HEK293 (cell line): ENCODE data around the gene CIRBP.

Experiments
- BCL11B ChIP-seq: fragments of 450-650 bp; formaldehyde crosslinking; IDR thresholded peaks from 2 replicates; pipeline ENCODE4 v1.5.1; 2016; ENCODE audit warnings: low read depth, missing biosample characterization, missing genetic modification characterization
- OVOL3 ChIP-seq: fragments of 450-650 bp; formaldehyde crosslinking; IDR thresholded peaks from 2 replicates; pipeline ENCODE4 v1.5.1; 2016; ENCODE audit warnings: missing biosample characterization, missing genetic modification characterization
- SETDB1 ChIP-seq: IDR thresholded peaks from one replicate; pipeline ENCODE4 v1.6.1; 2017; ENCODE audit warnings: mild to moderate bottlenecking, low read length, moderate library complexity, mixed read lengths; ENCODE audit not compliant: insufficient read length
- ZBTB49 ChIP-seq: fragments of 450-650 bp; formaldehyde crosslinking; IDR thresholded peaks from 2 replicates; pipeline ENCODE4 v1.5.1; 2016; ENCODE audit warnings: missing biosample characterization, missing genetic modification characterization, low read depth
- ZNF184 ChIP-seq: fragments of 450-650 bp; IDR thresholded peaks from 2 replicates; pipeline ENCODE4 v1.5.1; 2018; ENCODE audit warnings: missing biosample characterization, mild to moderate bottlenecking, missing genetic modification characterization
- ZNF561 ChIP-seq: fragments of 450-650 bp; IDR thresholded peaks from 2 replicates; pipeline ENCODE4 v1.5.1; 2018; ENCODE audit warnings: missing biosample characterization, missing genetic modification characterization, borderline replicate concordance
- ZNF658 ChIP-seq: fragments of 450-650 bp; formaldehyde crosslinking; IDR thresholded peaks from 2 replicates; pipeline ENCODE4; 2016; ENCODE audit warnings: missing biosample characterization, missing genetic modification characterization
- ZNF664 ChIP-seq: fragments of 450-650 bp; formaldehyde crosslinking; IDR thresholded peaks from 2 replicates; pipeline ENCODE4 v1.5.1; 2016; ENCODE audit warnings: missing biosample characterization, missing genetic modification characterization
- ZNF677 ChIP-seq: fragments of 450-650 bp; IDR thresholded peaks from 2 replicates; pipeline ENCODE4 v1.5.0; 2018; ENCODE audit warnings: missing biosample characterization, mild to moderate bottlenecking, missing genetic modification characterization, moderate library complexity
- ZNF704 ChIP-seq: fragments of 450-650 bp; formaldehyde crosslinking; IDR thresholded peaks from 2 replicates; pipeline ENCODE4 v1.5.1; 2016; ENCODE audit warnings: missing biosample characterization, missing genetic modification characterization
- ZNF747 ChIP-seq: fragments of 450-650 bp; formaldehyde crosslinking; IDR thresholded peaks from 2 replicates; pipeline ENCODE4 v1.5.1; 2016; ENCODE audit warnings: missing biosample characterization, missing genetic modification characterization
- ZSCAN4 ChIP-seq: fragments of 450-650 bp; formaldehyde crosslinking; IDR thresholded peaks from 2 replicates; pipeline ENCODE4 v1.5.1; 2017; ENCODE audit warnings: missing biosample characterization, missing genetic modification characterization
- TF ChIP-seq, protein P1 (sequence below): fragments of 450-650 bp; IDR thresholded peaks from 2 replicates; pipeline ENCODE4 v1.5.1; 2018; ENCODE audit warnings: missing biosample characterization, missing genetic modification characterization
- TF ChIP-seq, protein P2 (sequence below): fragments of 450-650 bp; formaldehyde crosslinking; conservative IDR thresholded peaks from 2 replicates; pipeline ENCODE4 v1.5.1; 2016; ENCODE audit warnings: low read depth, missing biosample characterization, missing genetic modification characterization
- TF ChIP-seq, protein P3 (sequence below): fragments of 450-650 bp; formaldehyde crosslinking; IDR thresholded peaks from 2 replicates; pipeline ENCODE4 v1.5.1; 2016; ENCODE audit warnings: missing biosample characterization, missing genetic modification characterization
- TF ChIP-seq, protein P4 (sequence below): fragments of 450-650 bp; formaldehyde crosslinking; IDR thresholded peaks from 2 replicates; pipeline ENCODE4 v1.5.1; 2017; ENCODE audit warnings: missing biosample characterization, missing genetic modification characterization
- TF ChIP-seq, protein P5 (sequence below): fragments of 450-650 bp; formaldehyde crosslinking; IDR thresholded peaks from 2 replicates; pipeline ENCODE4 v1.5.1; 2017; ENCODE audit warnings: missing biosample characterization, missing genetic modification characterization
- TF ChIP-seq, protein P6 (sequence below): fragments of 450-650 bp; formaldehyde crosslinking; IDR thresholded peaks from 2 replicates; pipeline ENCODE4 v1.5.1; 2016; ENCODE audit warnings: missing biosample characterization, missing genetic modification characterization
- TF ChIP-seq, protein P7 (sequence below): fragments of 450-650 bp; formaldehyde crosslinking; IDR thresholded peaks from 2 replicates; pipeline ENCODE4 v1.5.1; 2016; ENCODE audit warnings: missing biosample characterization, missing genetic modification characterization

Gene CIRBP

DNA sequence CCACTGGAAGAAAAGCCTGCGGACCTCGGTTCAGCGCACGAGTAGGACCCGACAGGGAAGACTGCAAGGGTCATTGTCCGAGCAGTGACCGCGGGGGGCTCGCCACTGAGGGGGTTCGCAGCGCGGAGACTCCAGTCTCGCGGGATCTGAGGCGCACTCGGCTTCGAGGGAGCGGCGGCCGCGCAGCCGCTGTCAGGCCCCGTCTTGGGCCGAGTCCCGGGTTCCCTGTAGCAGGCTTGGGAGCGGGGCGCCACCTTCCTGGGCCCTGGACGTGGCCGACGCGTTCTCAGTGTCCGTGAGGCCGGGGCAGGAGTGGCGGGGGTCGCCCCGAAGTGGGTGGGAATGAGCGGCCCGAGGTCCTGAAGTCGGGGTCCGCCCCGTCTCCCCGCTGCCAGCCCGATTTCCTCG, 5.7 kb downstream of the CIRBP start (continued):
- TF ChIP-seq ZNF658 (tag by site-specific recombination): no peak
- TF ChIP-seq OVOL3: no peak
- TF ChIP-seq, protein P1, sequence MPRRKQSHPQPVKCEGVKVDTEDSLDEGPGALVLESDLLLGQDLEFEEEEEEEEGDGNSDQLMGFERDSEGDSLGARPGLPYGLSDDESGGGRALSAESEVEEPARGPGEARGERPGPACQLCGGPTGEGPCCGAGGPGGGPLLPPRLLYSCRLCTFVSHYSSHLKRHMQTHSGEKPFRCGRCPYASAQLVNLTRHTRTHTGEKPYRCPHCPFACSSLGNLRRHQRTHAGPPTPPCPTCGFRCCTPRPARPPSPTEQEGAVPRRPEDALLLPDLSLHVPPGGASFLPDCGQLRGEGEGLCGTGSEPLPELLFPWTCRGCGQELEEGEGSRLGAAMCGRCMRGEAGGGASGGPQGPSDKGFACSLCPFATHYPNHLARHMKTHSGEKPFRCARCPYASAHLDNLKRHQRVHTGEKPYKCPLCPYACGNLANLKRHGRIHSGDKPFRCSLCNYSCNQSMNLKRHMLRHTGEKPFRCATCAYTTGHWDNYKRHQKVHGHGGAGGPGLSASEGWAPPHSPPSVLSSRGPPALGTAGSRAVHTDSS (tag by site-specific recombination): no peak
- TF ChIP-seq ZBTB49 (tag by site-specific recombination): no peak
- no peak for TF ChIP-seq ZNF747
- peak; percentile 41; the same call in 1 of the 2 replicates for TF ChIP-seq ZSCAN4 (tag by site-specific recombination)
- TF ChIP-seq, protein P2, sequence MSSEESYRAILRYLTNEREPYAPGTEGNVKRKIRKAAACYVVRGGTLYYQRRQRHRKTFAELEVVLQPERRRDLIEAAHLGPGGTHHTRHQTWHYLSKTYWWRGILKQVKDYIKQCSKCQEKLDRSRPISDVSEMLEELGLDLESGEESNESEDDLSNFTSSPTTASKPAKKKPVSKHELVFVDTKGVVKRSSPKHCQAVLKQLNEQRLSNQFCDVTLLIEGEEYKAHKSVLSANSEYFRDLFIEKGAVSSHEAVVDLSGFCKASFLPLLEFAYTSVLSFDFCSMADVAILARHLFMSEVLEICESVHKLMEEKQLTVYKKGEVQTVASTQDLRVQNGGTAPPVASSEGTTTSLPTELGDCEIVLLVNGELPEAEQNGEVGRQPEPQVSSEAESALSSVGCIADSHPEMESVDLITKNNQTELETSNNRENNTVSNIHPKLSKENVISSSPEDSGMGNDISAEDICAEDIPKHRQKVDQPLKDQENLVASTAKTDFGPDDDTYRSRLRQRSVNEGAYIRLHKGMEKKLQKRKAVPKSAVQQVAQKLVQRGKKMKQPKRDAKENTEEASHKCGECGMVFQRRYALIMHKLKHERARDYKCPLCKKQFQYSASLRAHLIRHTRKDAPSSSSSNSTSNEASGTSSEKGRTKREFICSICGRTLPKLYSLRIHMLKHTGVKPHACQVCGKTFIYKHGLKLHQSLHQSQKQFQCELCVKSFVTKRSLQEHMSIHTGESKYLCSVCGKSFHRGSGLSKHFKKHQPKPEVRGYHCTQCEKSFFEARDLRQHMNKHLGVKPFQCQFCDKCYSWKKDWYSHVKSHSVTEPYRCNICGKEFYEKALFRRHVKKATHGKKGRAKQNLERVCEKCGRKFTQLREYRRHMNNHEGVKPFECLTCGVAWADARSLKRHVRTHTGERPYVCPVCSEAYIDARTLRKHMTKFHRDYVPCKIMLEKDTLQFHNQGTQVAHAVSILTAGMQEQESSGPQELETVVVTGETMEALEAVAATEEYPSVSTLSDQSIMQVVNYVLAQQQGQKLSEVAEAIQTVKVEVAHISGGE (tag by site-specific recombination): 0 out of 2 replicates have a peak, but pooled peaks have one; percentile 33
- TF ChIP-seq ZNF704 (tag by site-specific recombination): no peak
- TF ChIP-seq ZNF677 (tag by site-specific recombination): no peak
- TF ChIP-seq, protein P3, sequence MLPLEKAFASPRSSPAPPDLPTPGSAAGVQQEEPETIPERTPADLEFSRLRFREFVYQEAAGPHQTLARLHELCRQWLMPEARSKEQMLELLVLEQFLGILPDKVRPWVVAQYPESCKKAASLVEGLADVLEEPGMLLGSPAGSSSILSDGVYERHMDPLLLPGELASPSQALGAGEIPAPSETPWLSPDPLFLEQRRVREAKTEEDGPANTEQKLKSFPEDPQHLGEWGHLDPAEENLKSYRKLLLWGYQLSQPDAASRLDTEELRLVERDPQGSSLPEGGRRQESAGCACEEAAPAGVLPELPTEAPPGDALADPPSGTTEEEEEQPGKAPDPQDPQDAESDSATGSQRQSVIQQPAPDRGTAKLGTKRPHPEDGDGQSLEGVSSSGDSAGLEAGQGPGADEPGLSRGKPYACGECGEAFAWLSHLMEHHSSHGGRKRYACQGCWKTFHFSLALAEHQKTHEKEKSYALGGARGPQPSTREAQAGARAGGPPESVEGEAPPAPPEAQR: no peak
- TF ChIP-seq ZNF561 (tag by site-specific recombination): no peak
- TF ChIP-seq, protein P4, sequence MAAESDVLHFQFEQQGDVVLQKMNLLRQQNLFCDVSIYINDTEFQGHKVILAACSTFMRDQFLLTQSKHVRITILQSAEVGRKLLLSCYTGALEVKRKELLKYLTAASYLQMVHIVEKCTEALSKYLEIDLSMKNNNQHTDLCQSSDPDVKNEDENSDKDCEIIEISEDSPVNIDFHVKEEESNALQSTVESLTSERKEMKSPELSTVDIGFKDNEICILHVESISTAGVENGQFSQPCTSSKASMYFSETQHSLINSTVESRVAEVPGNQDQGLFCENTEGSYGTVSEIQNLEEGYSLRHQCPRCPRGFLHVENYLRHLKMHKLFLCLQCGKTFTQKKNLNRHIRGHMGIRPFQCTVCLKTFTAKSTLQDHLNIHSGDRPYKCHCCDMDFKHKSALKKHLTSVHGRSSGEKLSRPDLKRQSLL: 0 out of 2 replicates have a peak, but pooled peaks have one; percentile 13
- TF ChIP-seq, protein P5, sequence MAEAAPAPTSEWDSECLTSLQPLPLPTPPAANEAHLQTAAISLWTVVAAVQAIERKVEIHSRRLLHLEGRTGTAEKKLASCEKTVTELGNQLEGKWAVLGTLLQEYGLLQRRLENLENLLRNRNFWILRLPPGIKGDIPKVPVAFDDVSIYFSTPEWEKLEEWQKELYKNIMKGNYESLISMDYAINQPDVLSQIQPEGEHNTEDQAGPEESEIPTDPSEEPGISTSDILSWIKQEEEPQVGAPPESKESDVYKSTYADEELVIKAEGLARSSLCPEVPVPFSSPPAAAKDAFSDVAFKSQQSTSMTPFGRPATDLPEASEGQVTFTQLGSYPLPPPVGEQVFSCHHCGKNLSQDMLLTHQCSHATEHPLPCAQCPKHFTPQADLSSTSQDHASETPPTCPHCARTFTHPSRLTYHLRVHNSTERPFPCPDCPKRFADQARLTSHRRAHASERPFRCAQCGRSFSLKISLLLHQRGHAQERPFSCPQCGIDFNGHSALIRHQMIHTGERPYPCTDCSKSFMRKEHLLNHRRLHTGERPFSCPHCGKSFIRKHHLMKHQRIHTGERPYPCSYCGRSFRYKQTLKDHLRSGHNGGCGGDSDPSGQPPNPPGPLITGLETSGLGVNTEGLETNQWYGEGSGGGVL (tag by site-specific recombination): peak; percentile 52
- TF ChIP-seq, protein P6, sequence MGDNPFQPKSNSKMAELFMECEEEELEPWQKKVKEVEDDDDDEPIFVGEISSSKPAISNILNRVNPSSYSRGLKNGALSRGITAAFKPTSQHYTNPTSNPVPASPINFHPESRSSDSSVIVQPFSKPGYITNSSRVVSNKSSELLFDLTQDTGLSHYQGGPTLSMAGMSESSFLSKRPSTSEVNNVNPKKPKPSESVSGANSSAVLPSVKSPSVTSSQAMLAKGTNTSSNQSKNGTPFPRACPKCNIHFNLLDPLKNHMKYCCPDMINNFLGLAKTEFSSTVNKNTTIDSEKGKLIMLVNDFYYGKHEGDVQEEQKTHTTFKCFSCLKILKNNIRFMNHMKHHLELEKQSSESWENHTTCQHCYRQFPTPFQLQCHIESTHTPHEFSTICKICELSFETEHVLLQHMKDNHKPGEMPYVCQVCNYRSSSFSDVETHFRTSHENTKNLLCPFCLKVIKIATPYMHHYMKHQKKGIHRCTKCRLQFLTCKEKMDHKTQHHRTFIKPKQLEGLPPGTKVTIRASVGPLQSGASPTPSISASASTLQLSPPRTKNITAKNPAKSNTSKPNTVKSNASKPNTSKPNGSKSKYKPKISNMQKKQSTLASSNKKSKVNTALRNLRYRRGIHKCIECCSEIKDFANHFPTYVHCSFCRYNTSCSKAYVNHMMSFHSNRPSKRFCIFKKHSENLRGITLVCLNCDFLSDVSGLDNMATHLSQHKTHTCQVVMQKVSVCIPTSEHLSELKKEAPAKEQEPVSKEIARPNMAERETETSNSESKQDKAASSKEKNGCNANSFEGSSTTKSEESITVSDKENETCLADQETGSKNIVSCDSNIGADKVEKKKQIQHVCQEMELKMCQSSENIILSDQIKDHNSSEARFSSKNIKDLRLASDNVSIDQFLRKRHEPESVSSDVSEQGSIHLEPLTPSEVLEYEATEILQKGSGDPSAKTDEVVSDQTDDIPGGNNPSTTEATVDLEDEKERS: no peak
- TF ChIP-seq ZNF664 (tag by site-specific recombination): no peak
- no peak for TF ChIP-seq SETDB1
- TF ChIP-seq, protein P7, sequence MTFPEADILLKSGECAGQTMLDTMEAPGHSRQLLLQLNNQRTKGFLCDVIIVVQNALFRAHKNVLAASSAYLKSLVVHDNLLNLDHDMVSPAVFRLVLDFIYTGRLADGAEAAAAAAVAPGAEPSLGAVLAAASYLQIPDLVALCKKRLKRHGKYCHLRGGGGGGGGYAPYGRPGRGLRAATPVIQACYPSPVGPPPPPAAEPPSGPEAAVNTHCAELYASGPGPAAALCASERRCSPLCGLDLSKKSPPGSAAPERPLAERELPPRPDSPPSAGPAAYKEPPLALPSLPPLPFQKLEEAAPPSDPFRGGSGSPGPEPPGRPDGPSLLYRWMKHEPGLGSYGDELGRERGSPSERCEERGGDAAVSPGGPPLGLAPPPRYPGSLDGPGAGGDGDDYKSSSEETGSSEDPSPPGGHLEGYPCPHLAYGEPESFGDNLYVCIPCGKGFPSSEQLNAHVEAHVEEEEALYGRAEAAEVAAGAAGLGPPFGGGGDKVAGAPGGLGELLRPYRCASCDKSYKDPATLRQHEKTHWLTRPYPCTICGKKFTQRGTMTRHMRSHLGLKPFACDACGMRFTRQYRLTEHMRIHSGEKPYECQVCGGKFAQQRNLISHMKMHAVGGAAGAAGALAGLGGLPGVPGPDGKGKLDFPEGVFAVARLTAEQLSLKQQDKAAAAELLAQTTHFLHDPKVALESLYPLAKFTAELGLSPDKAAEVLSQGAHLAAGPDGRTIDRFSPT (tag by site-specific recombination): no peak
- peak; percentile 64; the same call in 1 of the 2 replicates for TF ChIP-seq BCL11B
- no peak for TF ChIP-seq ZNF184 (tag by site-specific recombination)
